ENCODE results near the gene TNS1. TPM values are rescaled to one million over a fixed set of nuclear protein-coding genes. Genes with fewer than 3 reads are reported as not detected.
A peak's percentile ranks its signal among the peaks of the same experiment; 100 is the strongest.
"Not testable (repeated sequence)": the region's sequence is repeated elsewhere in the genome, so short reads cannot be mapped to it uniquely, and the experiment has no call there.

TNS1 gene
- total RNA-seq, 1 donor from 2014 or later: 7.9 TPM

- TF ChIP-seq CTCF (IDR thresholded peaks at IDR 0.05; ENCODE audit: unreplicated experiment): peak; percentile 99
These were observed 213.6 kb downstream of the TNS1 start for GRCh38 chr2:217789003-217789735.

GRCh38 chr2:217788669-217789002 lies 214.2 kb downstream of the TNS1 start:
- DNase-seq (ENCODE audit: low spot score, unreplicated experiment): no peak
- no peak overlapping the region for H3K4me3 Mint-ChIP-seq (ENCODE audit: low read depth)
- H3K27ac Mint-ChIP-seq: no peak overlapping the region
- no peaks in the 10 kb centered on the region for H3K9me3 Mint-ChIP-seq (ENCODE audit: low read depth)
- H3K4me1 Mint-ChIP-seq (ENCODE audit: low read depth): peaks cover 10% of the 10 kb centered on the region
- H3K36me3 Mint-ChIP-seq (ENCODE audit: insufficient read depth): no peaks in the 10 kb centered on the region
- TF ChIP-seq CTCF (IDR thresholded peaks at IDR 0.05; ENCODE audit: unreplicated experiment): no peak
- peaks cover 26% of the 10 kb centered on the region for H3K27me3 Mint-ChIP-seq

More at GRCh38 chr2:217789003-217789735, 213.6 kb downstream of the TNS1 start:
- DNase-seq (ENCODE audit: low spot score, unreplicated experiment): peak; percentile 92
- no peaks in the 10 kb centered on the region for H3K36me3 Mint-ChIP-seq (ENCODE audit: insufficient read depth)
- no peak overlapping the region for H3K4me3 Mint-ChIP-seq (ENCODE audit: low read depth)
- H3K27ac Mint-ChIP-seq: no peak overlapping the region
- peaks cover 23% of the 10 kb centered on the region for H3K27me3 Mint-ChIP-seq
- peaks cover 10% of the 10 kb centered on the region for H3K4me1 Mint-ChIP-seq (ENCODE audit: low read depth)
- H3K9me3 Mint-ChIP-seq (ENCODE audit: low read depth): no peaks in the 10 kb centered on the region

- H3K27me3 Mint-ChIP-seq: peaks cover 35% of the 10 kb centered on the region
- DNase-seq (ENCODE audit: low spot score, unreplicated experiment): no peak
- H3K27ac Mint-ChIP-seq: no peak overlapping the region
- H3K36me3 Mint-ChIP-seq (ENCODE audit: insufficient read depth): no peaks in the 10 kb centered on the region
- TF ChIP-seq CTCF (IDR thresholded peaks at IDR 0.05; ENCODE audit: unreplicated experiment): no peak
- no peak overlapping the region for H3K4me3 Mint-ChIP-seq (ENCODE audit: low read depth)
- H3K9me3 Mint-ChIP-seq (ENCODE audit: low read depth): peaks cover 5% of the 10 kb centered on the region
- peaks cover under 1% of the 10 kb centered on the region for H3K4me1 Mint-ChIP-seq (ENCODE audit: low read depth)
These were observed 215.5 kb downstream of the TNS1 start for GRCh38 chr2:217787160-217787877.

GRCh38 chr2:217786560-217786959 lies 216.2 kb downstream of the TNS1 start:
- peaks cover 37% of the 10 kb centered on the region for H3K27me3 Mint-ChIP-seq
- H3K36me3 Mint-ChIP-seq (ENCODE audit: insufficient read depth); DNase-seq (ENCODE audit: low spot score, unreplicated experiment); H3K4me3 Mint-ChIP-seq (ENCODE audit: low read depth); H3K27ac Mint-ChIP-seq; H3K9me3 Mint-ChIP-seq (ENCODE audit: low read depth); H3K4me1 Mint-ChIP-seq (ENCODE audit: low read depth): not testable (repeated sequence)

- Mint-ChIP-seq H3K9me3 (ENCODE audit: low read depth) (peaks cover 5% of the 10 kb centered on the region), H3K27me3 (peaks cover 35% of the 10 kb centered on the region), H3K27ac (no peak overlapping the region), H3K4me3 (ENCODE audit: low read depth) (no peak overlapping the region), H3K4me1 (ENCODE audit: low read depth) (no peaks in the 10 kb centered on the region), H3K36me3 (ENCODE audit: insufficient read depth) (no peaks in the 10 kb centered on the region)
- DNase-seq (ENCODE audit: low spot score, unreplicated experiment): peak; percentile 78
- peak; percentile 97 for TF ChIP-seq CTCF (IDR thresholded peaks at IDR 0.05; ENCODE audit: unreplicated experiment)
These were observed 217.2 kb downstream of the TNS1 start for GRCh38 chr2:217785544-217786045.
